Endothelial cell (in vitro differentiated cells): ENCODE data around the gene ITM2C. TPM values are rescaled to one million over a fixed set of nuclear protein-coding genes. Genes with fewer than 3 reads are reported as not detected.
A peak's percentile ranks its signal among the peaks of the same experiment; 100 is the strongest.

Experiments used
- DNase-seq: peaks from one replicate; pipeline ENCODE4 v3.0.0; 2021; ENCODE audit warnings: low spot score
- H3K27ac Mint-ChIP-seq: one replicate; pipeline ENCODE4 v1.8.0; 2021; ENCODE audit warnings: mixed read lengths, inconsistent platforms; ENCODE audit not compliant: unreplicated experiment
- H3K27me3 Mint-ChIP-seq: one replicate; pipeline ENCODE4 v1.8.0; 2021; ENCODE audit warnings: mild to moderate bottlenecking, moderate library complexity, mixed read lengths, inconsistent platforms; ENCODE audit not compliant: unreplicated experiment
- H3K36me3 Mint-ChIP-seq: one replicate; pipeline ENCODE4 v1.8.0; 2021; ENCODE audit warnings: mild to moderate bottlenecking, low read depth, mixed read lengths, inconsistent platforms; ENCODE audit not compliant: unreplicated experiment
- H3K4me1 Mint-ChIP-seq: one replicate; pipeline ENCODE4 v1.8.0; 2021; ENCODE audit warnings: mild to moderate bottlenecking, mixed read lengths, inconsistent platforms; ENCODE audit not compliant: unreplicated experiment
- H3K4me3 Mint-ChIP-seq: one replicate; pipeline ENCODE4 v1.8.0; 2021; ENCODE audit warnings: mild to moderate bottlenecking, mixed read lengths, inconsistent platforms; ENCODE audit not compliant: unreplicated experiment
- H3K9me3 Mint-ChIP-seq: one replicate; pipeline ENCODE4 v1.8.0; 2021; ENCODE audit warnings: mixed read lengths, inconsistent platforms; ENCODE audit not compliant: unreplicated experiment
- total RNA-seq: library from RNA; stranded (reverse); fragmentation: NEBNext Ultra II Directional; extraction: Animal tissue kit (Norgen Biotek cat#: 25700); gene quantifications from one replicate; pipeline ENCODE4 v1.2.1, GENCODE V29; 2021; ENCODE audit not compliant: unreplicated experiment
- TF ChIP-seq, protein P1 (sequence below): fragments of 200-600 bp; sonication (generic); IDR thresholded peaks from one replicate; pipeline ENCODE4 v1.5.0; 2021; ENCODE audit warnings: antibody characterized with exemption; ENCODE audit not compliant: unreplicated experiment

Gene ITM2C
- total RNA-seq, 1 donor from 2014 or later, result 279 TPM

DNA sequence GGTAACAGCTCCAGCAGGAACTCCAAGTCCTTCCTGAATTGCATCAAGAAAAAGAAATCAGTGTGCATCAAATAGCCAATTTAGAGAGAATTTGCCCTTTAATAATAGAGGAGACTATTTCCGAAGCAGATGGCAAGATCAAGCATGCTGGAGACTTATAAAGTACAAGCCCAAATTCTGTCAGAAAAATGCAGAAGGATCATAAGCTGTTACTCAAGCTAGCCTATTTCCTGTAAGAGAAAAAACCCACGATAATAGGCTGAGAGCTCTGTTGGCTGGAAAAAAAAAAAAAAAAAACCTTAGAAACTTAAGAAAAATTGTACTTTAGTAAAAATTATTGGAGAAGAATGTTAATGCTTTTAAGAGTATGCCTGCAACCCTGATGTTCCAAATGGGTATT, 24.4 kb upstream of the ITM2C start:
- Mint-ChIP-seq H3K4me3 (no peak overlapping the region), H3K36me3 (peaks cover 5% of the 10 kb centered on the region), H3K27me3 (peaks cover 7% of the 10 kb centered on the region), H3K9me3 (no peaks in the 10 kb centered on the region), H3K27ac (no peak overlapping the region), H3K4me1 (no peaks in the 10 kb centered on the region)
- TF ChIP-seq, protein P1, sequence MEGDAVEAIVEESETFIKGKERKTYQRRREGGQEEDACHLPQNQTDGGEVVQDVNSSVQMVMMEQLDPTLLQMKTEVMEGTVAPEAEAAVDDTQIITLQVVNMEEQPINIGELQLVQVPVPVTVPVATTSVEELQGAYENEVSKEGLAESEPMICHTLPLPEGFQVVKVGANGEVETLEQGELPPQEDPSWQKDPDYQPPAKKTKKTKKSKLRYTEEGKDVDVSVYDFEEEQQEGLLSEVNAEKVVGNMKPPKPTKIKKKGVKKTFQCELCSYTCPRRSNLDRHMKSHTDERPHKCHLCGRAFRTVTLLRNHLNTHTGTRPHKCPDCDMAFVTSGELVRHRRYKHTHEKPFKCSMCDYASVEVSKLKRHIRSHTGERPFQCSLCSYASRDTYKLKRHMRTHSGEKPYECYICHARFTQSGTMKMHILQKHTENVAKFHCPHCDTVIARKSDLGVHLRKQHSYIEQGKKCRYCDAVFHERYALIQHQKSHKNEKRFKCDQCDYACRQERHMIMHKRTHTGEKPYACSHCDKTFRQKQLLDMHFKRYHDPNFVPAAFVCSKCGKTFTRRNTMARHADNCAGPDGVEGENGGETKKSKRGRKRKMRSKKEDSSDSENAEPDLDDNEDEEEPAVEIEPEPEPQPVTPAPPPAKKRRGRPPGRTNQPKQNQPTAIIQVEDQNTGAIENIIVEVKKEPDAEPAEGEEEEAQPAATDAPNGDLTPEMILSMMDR, result no peak
- DNase-seq, result no peak

DNA sequence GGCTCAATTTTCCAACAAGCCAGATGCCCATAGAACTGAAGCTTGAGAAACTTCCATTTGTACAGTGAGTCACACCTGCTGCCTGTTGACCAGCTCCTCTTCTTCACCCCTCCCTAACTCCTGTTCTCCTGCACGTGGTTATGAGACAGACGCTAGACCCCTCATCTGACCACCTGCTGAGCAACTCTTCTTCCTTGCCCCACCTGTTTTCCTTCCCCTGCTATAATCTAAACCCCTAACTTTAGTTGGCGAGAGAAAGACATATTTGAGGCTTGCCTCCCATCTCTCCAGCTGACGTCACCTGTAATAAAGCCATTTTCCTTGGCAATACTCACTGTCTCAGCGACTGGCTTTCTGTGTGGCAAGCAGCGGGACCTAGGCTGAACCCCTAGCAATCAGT, 22.3 kb upstream of the ITM2C start:
- TF ChIP-seq, protein P1, result no peak
- H3K9me3 Mint-ChIP-seq, result no peaks in the 10 kb centered on the region

DNA sequence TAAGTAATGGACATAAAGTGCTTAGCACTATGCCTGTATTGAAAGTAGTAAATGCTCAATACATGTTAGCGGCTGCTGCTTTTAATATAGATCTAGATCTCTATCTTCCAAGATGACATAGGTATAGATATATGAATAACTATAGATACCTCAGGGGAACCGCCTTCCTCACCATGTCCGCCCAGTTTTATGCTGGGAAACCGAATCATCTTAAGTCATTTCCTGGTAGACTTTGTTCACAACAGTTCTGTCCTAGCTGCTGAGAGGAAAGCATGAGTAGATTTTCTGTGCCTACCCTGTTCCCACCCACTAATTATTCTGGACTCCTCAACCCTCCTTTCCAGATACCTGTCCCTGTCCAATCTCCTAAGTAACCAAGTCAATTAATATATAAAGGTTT, 21.6 kb upstream of the ITM2C start:
- Mint-ChIP-seq H3K27me3 (peaks cover 6% of the 10 kb centered on the region), H3K27ac (no peak overlapping the region), H3K36me3 (peaks cover 5% of the 10 kb centered on the region), H3K9me3 (no peaks in the 10 kb centered on the region), H3K4me1 (no peaks in the 10 kb centered on the region), H3K4me3 (no peak overlapping the region)
- TF ChIP-seq, protein P1, result no peak
- no peak for DNase-seq

More for the DNA sequence above, 22.3 kb upstream of the ITM2C start:
- Mint-ChIP-seq H3K36me3 (peaks cover 5% of the 10 kb centered on the region), H3K27me3 (peaks cover 6% of the 10 kb centered on the region), H3K4me3 (no peak overlapping the region), H3K27ac (no peak overlapping the region), H3K4me1 (no peaks in the 10 kb centered on the region)
- no peak for DNase-seq

DNA sequence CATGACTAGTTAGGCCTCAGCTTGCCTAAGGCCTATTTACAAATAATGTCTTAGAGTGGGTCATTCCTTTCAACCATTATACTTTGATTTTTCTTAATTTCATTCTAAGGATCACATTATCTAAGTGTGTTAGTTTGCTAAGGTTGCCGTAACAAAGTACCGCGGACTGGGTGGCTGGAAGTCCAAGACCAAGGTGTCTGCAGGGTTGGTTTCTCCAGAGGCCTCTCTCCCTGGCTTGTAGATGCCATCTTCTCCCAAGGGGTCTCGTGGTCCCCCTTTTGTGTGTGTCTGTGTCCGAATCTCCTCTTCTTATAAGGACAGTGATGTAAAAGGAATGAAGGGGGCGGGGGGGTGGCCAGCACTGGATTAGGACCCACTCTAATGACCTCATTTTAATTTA, 18.4 kb upstream of the ITM2C start:
- H3K27me3 Mint-ChIP-seq, result peaks cover 6% of the 10 kb centered on the region
- H3K9me3 Mint-ChIP-seq, result no peaks in the 10 kb centered on the region
- no peaks in the 10 kb centered on the region for H3K4me1 Mint-ChIP-seq
- no peak overlapping the region for H3K4me3 Mint-ChIP-seq
- TF ChIP-seq, protein P1, result no peak
- H3K36me3 Mint-ChIP-seq, result no peaks in the 10 kb centered on the region
- H3K27ac Mint-ChIP-seq, result no peak overlapping the region
- no peak for DNase-seq

DNA sequence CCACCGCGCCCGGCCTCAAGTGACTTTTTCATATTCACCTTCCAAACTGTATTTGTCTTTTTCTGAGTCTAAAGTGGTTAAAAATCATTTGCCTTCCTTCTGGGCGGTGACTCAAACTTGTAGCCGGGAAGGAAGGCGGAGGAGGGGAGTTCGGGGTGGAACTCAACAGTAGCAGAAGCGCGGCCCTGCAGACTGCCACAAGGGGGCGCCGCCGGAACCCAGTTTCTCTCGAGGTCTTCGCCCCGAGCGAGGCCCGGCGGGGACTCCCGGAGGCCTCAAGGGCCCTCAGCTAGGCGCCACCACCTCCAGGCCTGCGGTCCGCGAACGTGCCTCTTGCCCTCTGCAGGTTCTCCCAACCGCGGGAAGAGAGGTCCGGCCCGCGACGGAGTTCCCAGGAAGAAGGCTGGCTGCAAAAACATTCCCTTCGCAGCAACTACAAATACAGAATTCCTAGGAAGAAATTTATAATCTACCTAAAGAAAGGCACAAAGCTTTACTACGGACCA, 16.8 kb upstream of the ITM2C start:
- H3K27ac Mint-ChIP-seq, result no peak overlapping the region
- H3K4me1 Mint-ChIP-seq, result no peaks in the 10 kb centered on the region
- no peak overlapping the region for H3K4me3 Mint-ChIP-seq
- peak; percentile 95 for DNase-seq
- peaks cover 4% of the 10 kb centered on the region for H3K27me3 Mint-ChIP-seq
- no peaks in the 10 kb centered on the region for H3K36me3 Mint-ChIP-seq
- H3K9me3 Mint-ChIP-seq, result no peaks in the 10 kb centered on the region
- TF ChIP-seq, protein P1, result peak; percentile 98
